IPS-20b (cell line): Measurements from ENCODE around the gene STAB1.

Source experiments
- H3K27ac ChIP-seq: one replicate; pipeline ENCODE4 v1.5.1; 2013; ENCODE audit warnings: low read length
- H3K27me3 ChIP-seq: 2 replicates; pipeline ENCODE4 v1.6.1; 2013; ENCODE audit warnings: mild to moderate bottlenecking, low read length, inconsistent platforms; ENCODE audit not compliant: insufficient read depth
- H3K36me3 ChIP-seq: 2 replicates; pipeline ENCODE4 v1.6.1; 2013; ENCODE audit warnings: low read depth, mild to moderate bottlenecking, inconsistent platforms, low read length, moderate library complexity; ENCODE audit not compliant: insufficient read depth
- H3K4me1 ChIP-seq: 2 replicates; pipeline ENCODE4 v1.6.1; 2013; ENCODE audit warnings: mild to moderate bottlenecking, control low read depth, inconsistent platforms, low read length, moderate library complexity; ENCODE audit not compliant: insufficient read depth
- H3K4me3 ChIP-seq: 2 replicates; pipeline ENCODE4 v1.5.1; 2013; ENCODE audit warnings: mild to moderate bottlenecking, low read length, inconsistent platforms
- H3K9ac ChIP-seq: 2 replicates; pipeline ENCODE4 v1.6.1; 2013; ENCODE audit warnings: low read depth, mild to moderate bottlenecking, inconsistent platforms, low read length, moderate library complexity
- H3K9me3 ChIP-seq: 2 replicates; pipeline ENCODE4 v1.6.1; 2013; ENCODE audit warnings: mild to moderate bottlenecking, low read depth, low read length, inconsistent platforms; ENCODE audit not compliant: insufficient read depth

STAB1 gene

DNA sequence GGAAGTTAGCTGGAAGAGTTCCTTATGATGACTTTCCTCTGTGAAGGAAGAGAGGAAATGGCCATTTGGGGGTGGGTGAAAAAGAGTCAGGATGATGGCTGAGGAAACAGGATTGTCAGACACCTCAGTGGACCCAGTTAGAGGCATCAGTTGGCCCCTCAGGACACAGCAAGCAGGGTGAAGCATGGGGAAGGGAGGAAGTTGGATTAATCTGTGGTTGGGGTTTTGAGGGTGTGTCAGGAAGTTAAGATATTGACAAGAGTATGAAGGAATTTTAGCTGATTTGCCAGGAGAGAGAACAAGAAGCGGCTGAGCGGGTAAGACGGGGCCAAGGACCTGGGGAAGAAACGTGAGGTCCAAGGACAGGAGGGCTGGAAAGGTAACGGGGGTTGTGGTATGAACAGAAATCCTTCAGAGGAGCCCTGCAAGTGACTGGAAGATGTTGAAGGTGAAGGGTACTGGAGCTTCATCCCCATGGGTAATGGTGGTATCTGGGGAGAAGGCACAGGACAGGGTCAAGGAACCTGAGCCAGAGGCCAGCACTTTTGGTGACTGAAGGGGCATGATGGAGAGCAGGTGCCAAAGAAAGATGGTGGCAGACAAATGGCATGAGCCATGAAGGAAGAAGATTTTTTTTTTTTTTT is 44.0 kb downstream of the STAB1 start:
- H3K36me3 ChIP-seq = peaks cover 31% of the 10 kb centered on the region
- no peaks in the 10 kb centered on the region for H3K27me3 ChIP-seq
- H3K9me3 ChIP-seq = no peaks in the 10 kb centered on the region
- peaks cover 8% of the 10 kb centered on the region for H3K4me1 ChIP-seq
- no peak overlapping the region for H3K9ac ChIP-seq
- no peak overlapping the region for H3K27ac ChIP-seq
- H3K4me3 ChIP-seq = no peak overlapping the region

GRCh38 chr3:52541050-52541449 is 45.9 kb downstream of the STAB1 start:
- no peaks in the 10 kb centered on the region for H3K27me3 ChIP-seq
- H3K27ac ChIP-seq = no peak overlapping the region
- no peak overlapping the region for H3K9ac ChIP-seq
- no peaks in the 10 kb centered on the region for H3K9me3 ChIP-seq
- peaks cover 8% of the 10 kb centered on the region; the same call in 1 of the 2 replicates for H3K4me1 ChIP-seq
- H3K4me3 ChIP-seq = no peak overlapping the region
- peaks cover 41% of the 10 kb centered on the region for H3K36me3 ChIP-seq

GRCh38 chr3:52544937-52545336 is 49.8 kb downstream of the STAB1 start:
- H3K27ac ChIP-seq = no peak overlapping the region
- H3K9ac ChIP-seq = no peak overlapping the region
- H3K4me1 ChIP-seq = no peaks in the 10 kb centered on the region
- no peaks in the 10 kb centered on the region for H3K27me3 ChIP-seq
- H3K9me3 ChIP-seq = no peaks in the 10 kb centered on the region
- no peak overlapping the region for H3K4me3 ChIP-seq
- H3K36me3 ChIP-seq = peaks cover 64% of the 10 kb centered on the region

GRCh38 chr3:52546111-52546901 is 51.2 kb downstream of the STAB1 start:
- H3K9ac ChIP-seq = no peak overlapping the region
- H3K4me3 ChIP-seq = no peak overlapping the region
- H3K4me1 ChIP-seq = no peaks in the 10 kb centered on the region
- H3K36me3 ChIP-seq = peaks cover 62% of the 10 kb centered on the region
- H3K27ac ChIP-seq = no peak overlapping the region
- no peaks in the 10 kb centered on the region for H3K27me3 ChIP-seq
- no peaks in the 10 kb centered on the region for H3K9me3 ChIP-seq

GRCh38 chr3:52547143-52547542 is 52.0 kb downstream of the STAB1 start:
- Histone ChIP-seq H3K9me3 (no peaks in the 10 kb centered on the region), H3K4me3 (no peak overlapping the region), H3K4me1 (no peaks in the 10 kb centered on the region), H3K9ac (no peak overlapping the region), H3K27me3 (no peaks in the 10 kb centered on the region), H3K36me3 (peaks cover 64% of the 10 kb centered on the region), H3K27ac (no peak overlapping the region)

- H3K36me3 ChIP-seq = peaks cover 76% of the 10 kb centered on the region
- no peaks in the 10 kb centered on the region for H3K4me1 ChIP-seq
- H3K27me3 ChIP-seq = no peaks in the 10 kb centered on the region
- no peak overlapping the region for H3K9ac ChIP-seq
- no peak overlapping the region for H3K4me3 ChIP-seq
- no peaks in the 10 kb centered on the region for H3K9me3 ChIP-seq
- no peak overlapping the region for H3K27ac ChIP-seq
Observed at GRCh38 chr3:52551118-52551517, 56.0 kb downstream of the STAB1 start.

DNA sequence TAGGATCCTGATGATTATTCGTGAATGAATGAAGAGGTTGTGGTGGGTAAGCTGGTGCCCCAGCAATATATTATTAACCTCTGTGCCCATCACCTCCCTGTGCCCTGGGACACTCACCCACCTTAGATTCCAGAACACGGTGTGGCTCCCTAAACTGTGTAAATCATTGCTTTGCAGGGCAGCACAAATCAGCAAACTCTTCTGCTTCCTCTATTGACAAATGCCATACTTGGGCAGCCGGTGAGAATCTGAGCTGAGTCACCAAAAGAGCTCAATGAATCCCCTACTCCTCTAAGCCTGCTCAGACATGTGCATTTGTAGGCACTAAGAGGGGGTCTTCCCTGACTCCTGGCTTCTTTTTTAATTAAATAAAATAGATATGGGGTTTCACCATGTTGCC is 57.0 kb downstream of the STAB1 start:
- Histone ChIP-seq H3K9ac (no peak overlapping the region), H3K27ac (no peak overlapping the region), H3K9me3 (no peaks in the 10 kb centered on the region), H3K4me3 (no peak overlapping the region), H3K4me1 (no peaks in the 10 kb centered on the region; the same call in 1 of the 2 replicates), H3K36me3 (peaks cover 73% of the 10 kb centered on the region), H3K27me3 (no peaks in the 10 kb centered on the region)

DNA sequence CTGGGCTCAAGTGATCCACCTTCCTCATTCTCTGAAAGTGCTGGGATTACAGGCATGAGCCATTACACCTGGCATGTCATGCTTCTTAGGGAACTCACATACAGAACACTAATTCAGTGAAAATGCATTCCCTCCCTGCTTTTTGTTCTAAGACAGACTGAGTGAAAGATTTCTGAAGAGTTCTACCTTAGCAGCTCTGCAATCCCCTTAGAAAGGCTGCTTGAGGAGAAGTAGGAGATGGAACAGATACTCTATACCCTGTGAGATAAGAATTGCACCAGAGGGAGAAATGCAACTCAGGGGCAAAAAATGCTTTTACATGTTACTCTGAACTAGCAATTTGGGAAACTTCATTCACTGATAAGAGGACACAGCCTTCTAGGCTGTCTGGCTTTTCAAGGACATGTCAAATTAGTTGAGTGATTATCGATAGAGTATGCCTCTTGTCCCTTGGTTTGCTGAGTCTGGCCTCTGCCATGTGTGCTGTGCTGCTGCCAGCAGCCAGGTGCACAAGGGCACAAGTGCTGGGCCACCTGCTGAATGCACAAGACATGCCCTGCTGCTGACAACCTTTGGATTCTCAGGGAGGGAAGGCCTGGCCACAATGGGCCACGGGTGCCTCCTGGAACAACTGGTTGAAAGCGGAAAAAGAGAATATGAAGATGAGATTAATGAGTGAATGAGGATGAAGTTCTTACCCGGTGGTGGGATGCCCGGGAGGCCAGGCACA is 59.1 kb downstream of the STAB1 start:
- Histone ChIP-seq H3K4me1 (no peaks in the 10 kb centered on the region; the same call in 1 of the 2 replicates), H3K36me3 (peaks cover 73% of the 10 kb centered on the region), H3K27me3 (no peaks in the 10 kb centered on the region), H3K9ac (no peak overlapping the region), H3K9me3 (no peaks in the 10 kb centered on the region), H3K4me3 (no peak overlapping the region), H3K27ac (no peak overlapping the region)

- peaks cover 77% of the 10 kb centered on the region for H3K36me3 ChIP-seq
- H3K4me1 ChIP-seq = no peaks in the 10 kb centered on the region; the same call in 1 of the 2 replicates
- no peak overlapping the region for H3K4me3 ChIP-seq
- no peak overlapping the region for H3K27ac ChIP-seq
- H3K9me3 ChIP-seq = no peaks in the 10 kb centered on the region
- no peak overlapping the region for H3K9ac ChIP-seq
- H3K27me3 ChIP-seq = no peaks in the 10 kb centered on the region
Observed at GRCh38 chr3:52555056-52555455, 59.9 kb downstream of the STAB1 start.

GRCh38 chr3:52557011-52557960 is 62.1 kb downstream of the STAB1 start:
- H3K27ac ChIP-seq = no peak overlapping the region
- peaks cover 78% of the 10 kb centered on the region for H3K36me3 ChIP-seq
- H3K9ac ChIP-seq = no peak overlapping the region
- H3K4me3 ChIP-seq = no peak overlapping the region
- no peaks in the 10 kb centered on the region for H3K9me3 ChIP-seq
- H3K27me3 ChIP-seq = no peaks in the 10 kb centered on the region
- no peaks in the 10 kb centered on the region; the same call in 1 of the 2 replicates for H3K4me1 ChIP-seq

GRCh38 chr3:52558436-52558835 is 63.3 kb downstream of the STAB1 start:
- Histone ChIP-seq H3K27me3 (no peaks in the 10 kb centered on the region), H3K4me3 (no peak overlapping the region), H3K36me3 (peaks cover 81% of the 10 kb centered on the region), H3K9ac (no peak overlapping the region), H3K9me3 (no peaks in the 10 kb centered on the region), H3K27ac (no peak overlapping the region), H3K4me1 (no peaks in the 10 kb centered on the region; the same call in 1 of the 2 replicates)
